ENCODE data around the gene SENP8. TPM values are rescaled to one million over a fixed set of nuclear protein-coding genes. Genes with fewer than 3 reads are reported as not detected.

Gene SENP8
- total RNA-seq, 2 donors from 2014 or later: 0.54 to 0.78 TPM

DNA sequence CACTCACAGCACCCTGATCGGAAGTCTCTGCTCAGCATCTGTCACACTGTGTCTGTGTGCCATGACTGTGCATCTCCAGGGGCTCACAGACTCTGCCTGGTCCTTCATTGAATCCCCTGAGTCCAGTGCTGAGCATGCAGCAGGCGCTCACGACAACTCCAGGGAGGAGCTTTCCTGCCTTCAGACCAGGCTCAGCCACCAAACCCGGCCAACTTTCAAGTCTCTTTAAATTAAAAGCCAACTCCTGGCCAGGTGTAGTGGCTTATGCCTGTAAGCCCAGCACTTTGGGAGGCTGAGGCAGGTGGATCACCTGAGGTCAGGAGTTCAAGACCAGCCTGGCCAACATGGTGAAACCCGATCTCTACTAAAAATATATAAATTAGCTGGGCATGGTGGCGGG lies 55.2 kb downstream of the SENP8 start:
- no peak for DNase-seq (ENCODE audit: low spot score)
- TF ChIP-seq CTCF (IDR thresholded peaks at IDR 0.05): no peak
- H3K27ac ChIP-seq: no peak overlapping the region

DNA sequence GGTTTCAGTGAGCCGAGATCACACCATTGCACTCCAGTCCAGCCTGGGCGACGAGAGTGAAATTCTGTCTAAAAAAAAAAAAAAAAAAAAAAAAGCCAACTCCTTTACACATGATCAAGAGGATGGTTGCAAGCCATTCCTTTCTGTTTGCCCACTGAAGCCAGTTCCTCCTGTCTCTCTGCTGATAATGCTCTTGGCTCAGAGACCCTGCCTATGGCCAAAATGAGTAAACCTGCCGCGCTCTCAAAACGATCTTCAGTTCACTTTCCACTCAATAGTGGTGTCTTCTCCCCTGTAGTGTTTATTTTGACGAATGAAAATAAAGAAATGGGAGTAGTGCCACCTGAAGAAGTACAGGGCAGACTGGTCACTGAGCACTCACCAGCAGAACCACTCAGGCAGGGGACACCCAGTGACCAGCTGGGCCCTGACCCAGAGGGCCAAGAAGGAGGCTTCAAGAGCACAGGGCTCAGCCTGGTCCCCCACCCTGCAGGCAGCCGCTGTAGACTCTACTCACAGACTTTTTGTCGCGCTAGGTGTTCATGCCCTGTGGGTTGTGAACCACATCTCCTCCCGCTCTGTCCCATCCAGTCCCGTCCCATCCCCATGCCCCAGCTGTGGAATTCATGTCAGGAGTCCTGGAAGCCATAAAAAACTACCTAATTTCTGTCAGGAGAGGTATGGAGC lies 55.8 kb downstream of the SENP8 start:
- Histone ChIP-seq H3K9me3 (no peaks in the 10 kb centered on the region), H3K4me3 (no peak overlapping the region), H3K27me3 (replicated peaks; ENCODE audit: insufficient read depth) (no peaks in the 10 kb centered on the region), H3K27ac (no peak overlapping the region), H3K4me1 (ENCODE audit: control insufficient read depth in 1 of 2, low read depth in 2 of 2) (peaks cover 0 to 11% of the 10 kb centered on the region in 2 donors), H3K36me3 (no peaks in the 10 kb centered on the region)
- no peak for TF ChIP-seq CTCF (IDR thresholded peaks at IDR 0.05)
- no peak for ATAC-seq (ENCODE audit: insufficient number of reproducible peaks, low FRiP score, low read depth)
- no peak for DNase-seq (ENCODE audit: low spot score)

More for the DNA sequence above, 55.2 kb downstream of the SENP8 start:
- no peak overlapping the region for H3K4me3 ChIP-seq
- no peaks in the 10 kb centered on the region for H3K27me3 ChIP-seq (replicated peaks; ENCODE audit: insufficient read depth)
- no peaks in the 10 kb centered on the region for H3K36me3 ChIP-seq
- H3K4me1 ChIP-seq (ENCODE audit: control insufficient read depth in 1 of 2, low read depth in 2 of 2): peaks cover 0 to 16% of the 10 kb centered on the region in 2 donors
- H3K9me3 ChIP-seq: no peaks in the 10 kb centered on the region
- ATAC-seq (ENCODE audit: insufficient number of reproducible peaks, low FRiP score, low read depth): no peak

- Histone ChIP-seq H3K27me3 (replicated peaks; ENCODE audit: insufficient read depth) (no peaks in the 10 kb centered on the region), H3K36me3 (no peaks in the 10 kb centered on the region), H3K27ac (no peak overlapping the region), H3K4me1 (ENCODE audit: control insufficient read depth in 1 of 2, low read depth in 2 of 2) (peaks cover 0 to 16% of the 10 kb centered on the region in 2 donors), H3K4me3 (no peak overlapping the region), H3K9me3 (no peaks in the 10 kb centered on the region)
- ATAC-seq (ENCODE audit: insufficient number of reproducible peaks, low FRiP score, low read depth) (no peak), DNase-seq (ENCODE audit: low spot score) (no peak)
- TF ChIP-seq CTCF (IDR thresholded peaks at IDR 0.05): no peak
Measured at GRCh38 chr15:72174551-72175165, 56.5 kb downstream of the SENP8 start.

DNA sequence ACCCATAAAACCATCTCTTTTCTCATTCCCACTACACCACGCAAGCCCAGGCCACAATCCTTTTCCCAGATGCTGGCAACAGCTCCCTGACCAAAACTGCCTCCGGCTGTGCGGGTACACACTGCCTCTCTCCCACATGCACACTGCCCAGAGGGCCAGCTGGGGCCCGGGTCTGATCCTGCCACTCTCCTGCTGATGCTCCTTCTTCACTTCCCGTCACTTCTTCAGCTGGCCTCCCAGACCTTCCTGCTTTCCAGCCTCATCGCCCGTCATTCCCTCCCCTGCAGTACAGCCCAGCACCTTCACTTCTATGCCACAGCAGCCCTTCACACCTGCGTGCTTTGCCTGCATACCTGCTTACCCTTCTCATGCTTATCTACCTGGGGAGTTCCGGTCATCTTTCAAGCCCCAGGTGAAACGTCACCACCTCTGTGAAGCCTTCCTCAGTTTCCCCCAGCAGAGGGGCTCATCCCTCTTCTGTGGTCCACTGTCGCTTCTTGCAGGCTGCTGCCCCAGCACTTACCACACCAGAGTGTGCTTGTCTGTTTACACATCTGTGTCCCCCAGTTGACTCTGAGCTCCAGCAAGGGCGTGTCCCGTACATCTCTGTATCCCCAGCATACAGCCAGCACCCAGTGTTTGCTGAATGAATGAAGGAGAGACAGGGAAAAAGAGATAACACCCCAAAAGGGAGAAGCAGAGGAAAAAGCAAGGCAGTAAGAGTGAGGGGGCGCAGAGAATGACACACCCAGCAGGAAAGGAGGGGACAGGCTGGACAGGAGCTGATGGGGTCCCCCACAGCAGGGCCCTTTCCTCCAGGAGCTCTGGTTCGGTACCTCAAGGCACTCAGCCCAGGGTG lies 57.2 kb downstream of the SENP8 start:
- H3K36me3 ChIP-seq: no peaks in the 10 kb centered on the region
- no peak for TF ChIP-seq CTCF (IDR thresholded peaks at IDR 0.05)
- H3K4me3 ChIP-seq: no peak overlapping the region
- no peaks in the 10 kb centered on the region for H3K27me3 ChIP-seq (replicated peaks; ENCODE audit: insufficient read depth)
- no peak overlapping the region for H3K27ac ChIP-seq
- DNase-seq (ENCODE audit: low spot score): no peak
- H3K9me3 ChIP-seq: no peaks in the 10 kb centered on the region
- ATAC-seq (ENCODE audit: insufficient number of reproducible peaks, low FRiP score, low read depth): no peak
- peaks cover 7 to 24% of the 10 kb centered on the region in 2 donors for H3K4me1 ChIP-seq (ENCODE audit: control insufficient read depth in 1 of 2, low read depth in 2 of 2)

GRCh38 chr15:72176159-72176558 lies 58.0 kb downstream of the SENP8 start:
- Histone ChIP-seq H3K9me3 (no peaks in the 10 kb centered on the region), H3K36me3 (no peaks in the 10 kb centered on the region), H3K27me3 (replicated peaks; ENCODE audit: insufficient read depth) (no peaks in the 10 kb centered on the region), H3K27ac (no peak overlapping the region), H3K4me1 (ENCODE audit: control insufficient read depth in 1 of 2, low read depth in 2 of 2) (peaks cover 9 to 30% of the 10 kb centered on the region in 2 donors), H3K4me3 (no peak overlapping the region)
- TF ChIP-seq CTCF (IDR thresholded peaks at IDR 0.05): no peak
- ATAC-seq (ENCODE audit: insufficient number of reproducible peaks, low FRiP score, low read depth): no peak
- no peak for DNase-seq (ENCODE audit: low spot score)

All from thoracic aorta (tissue), 2 donors.